Measurements from ENCODE around the gene ZNF74. TPM values are rescaled to one million over a fixed set of nuclear protein-coding genes. Genes with fewer than 3 reads are reported as not detected.

Gene ZNF74
- total and polyA plus RNA-seq, 2 experiments from 2014 or later, result 24.4 to 90.9 TPM

DNA sequence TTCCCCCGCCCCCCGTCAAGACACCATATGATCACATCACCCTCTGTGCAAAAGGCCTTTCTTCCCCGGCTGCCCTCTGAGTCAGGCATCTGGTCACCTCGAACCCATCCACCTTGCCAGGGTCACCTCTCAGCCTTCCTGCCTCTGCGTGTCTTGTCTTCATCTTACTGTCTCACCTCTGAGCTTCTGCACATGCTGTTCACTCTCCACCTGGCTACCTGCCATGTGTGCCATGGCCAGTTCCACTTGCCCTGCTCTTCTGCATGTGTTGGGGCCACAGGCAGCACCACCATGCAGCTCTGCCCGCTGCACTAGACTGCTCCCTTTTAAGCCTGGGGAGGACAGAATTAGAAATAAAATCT is 9.8 kb downstream of the ZNF74 start:
- no peaks in the 10 kb centered on the region for H3K9me3 ChIP-seq (ENCODE audit: low read depth)
- H3K36me3 ChIP-seq, result peaks cover 3% of the 10 kb centered on the region
- no peaks in the 10 kb centered on the region for H3K27me3 ChIP-seq
- H3K4me3 ChIP-seq, result no peak overlapping the region
- no peak overlapping the region for H3K27ac ChIP-seq
- no peaks in the 10 kb centered on the region for H3K4me1 ChIP-seq (ENCODE audit: low read depth)
- DNase-seq (ENCODE audit: low read depth in 1 of 2, low spot score in 1 of 2), result no peak
- TF ChIP-seq, protein P1, sequence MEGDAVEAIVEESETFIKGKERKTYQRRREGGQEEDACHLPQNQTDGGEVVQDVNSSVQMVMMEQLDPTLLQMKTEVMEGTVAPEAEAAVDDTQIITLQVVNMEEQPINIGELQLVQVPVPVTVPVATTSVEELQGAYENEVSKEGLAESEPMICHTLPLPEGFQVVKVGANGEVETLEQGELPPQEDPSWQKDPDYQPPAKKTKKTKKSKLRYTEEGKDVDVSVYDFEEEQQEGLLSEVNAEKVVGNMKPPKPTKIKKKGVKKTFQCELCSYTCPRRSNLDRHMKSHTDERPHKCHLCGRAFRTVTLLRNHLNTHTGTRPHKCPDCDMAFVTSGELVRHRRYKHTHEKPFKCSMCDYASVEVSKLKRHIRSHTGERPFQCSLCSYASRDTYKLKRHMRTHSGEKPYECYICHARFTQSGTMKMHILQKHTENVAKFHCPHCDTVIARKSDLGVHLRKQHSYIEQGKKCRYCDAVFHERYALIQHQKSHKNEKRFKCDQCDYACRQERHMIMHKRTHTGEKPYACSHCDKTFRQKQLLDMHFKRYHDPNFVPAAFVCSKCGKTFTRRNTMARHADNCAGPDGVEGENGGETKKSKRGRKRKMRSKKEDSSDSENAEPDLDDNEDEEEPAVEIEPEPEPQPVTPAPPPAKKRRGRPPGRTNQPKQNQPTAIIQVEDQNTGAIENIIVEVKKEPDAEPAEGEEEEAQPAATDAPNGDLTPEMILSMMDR (IDR thresholded peaks at IDR 0.05; ENCODE audit: low read depth, low read length), result no peak

GRCh38 chr22:20404881-20405280 is 10.9 kb downstream of the ZNF74 start:
- H3K4me1 ChIP-seq (ENCODE audit: low read depth), result no peaks in the 10 kb centered on the region
- no peaks in the 10 kb centered on the region for H3K9me3 ChIP-seq (ENCODE audit: low read depth)
- H3K27me3 ChIP-seq, result no peaks in the 10 kb centered on the region
- TF ChIP-seq, protein P1 (IDR thresholded peaks at IDR 0.05; ENCODE audit: low read depth, low read length), result no peak
- H3K4me3 ChIP-seq, result no peak overlapping the region
- peaks cover 3% of the 10 kb centered on the region for H3K36me3 ChIP-seq
- no peak overlapping the region for H3K27ac ChIP-seq
- DNase-seq (ENCODE audit: low read depth in 1 of 2, low spot score in 1 of 2), result no peak

GRCh38 chr22:20405291-20405930 is 11.5 kb downstream of the ZNF74 start:
- TF ChIP-seq, protein P1 (IDR thresholded peaks at IDR 0.05; ENCODE audit: low read depth, low read length), result no peak
- H3K4me1 ChIP-seq (ENCODE audit: low read depth), result no peaks in the 10 kb centered on the region
- H3K27ac ChIP-seq, result no peak overlapping the region
- peaks cover 3% of the 10 kb centered on the region for H3K36me3 ChIP-seq
- H3K9me3 ChIP-seq (ENCODE audit: low read depth), result no peaks in the 10 kb centered on the region
- H3K27me3 ChIP-seq, result no peaks in the 10 kb centered on the region
- no peak overlapping the region for H3K4me3 ChIP-seq
- DNase-seq (ENCODE audit: low read depth in 1 of 2, low spot score in 1 of 2), result no peak

GRCh38 chr22:20405931-20406685 is 12.2 kb downstream of the ZNF74 start:
- H3K9me3 ChIP-seq (ENCODE audit: low read depth), result no peaks in the 10 kb centered on the region
- no peak overlapping the region for H3K27ac ChIP-seq
- peaks cover 3% of the 10 kb centered on the region for H3K36me3 ChIP-seq
- H3K4me3 ChIP-seq, result no peak overlapping the region
- TF ChIP-seq, protein P1 (IDR thresholded peaks at IDR 0.05; ENCODE audit: low read depth, low read length), result no peak
- DNase-seq (ENCODE audit: low read depth in 1 of 2, low spot score in 1 of 2), result no peak
- H3K27me3 ChIP-seq, result no peaks in the 10 kb centered on the region
- H3K4me1 ChIP-seq (ENCODE audit: low read depth), result no peaks in the 10 kb centered on the region

GRCh38 chr22:20406686-20407408 is 12.9 kb downstream of the ZNF74 start:
- DNase-seq (ENCODE audit: low read depth in 1 of 2, low spot score in 1 of 2), result no peak

More at GRCh38 chr22:20406686-20407408, 12.9 kb downstream of the ZNF74 start:
- H3K9me3 ChIP-seq (ENCODE audit: low read depth), result no peaks in the 10 kb centered on the region
- peaks cover 3% of the 10 kb centered on the region for H3K36me3 ChIP-seq
- H3K4me3 ChIP-seq, result no peak overlapping the region
- no peak overlapping the region for H3K27ac ChIP-seq
- H3K27me3 ChIP-seq, result no peaks in the 10 kb centered on the region
- TF ChIP-seq, protein P1 (IDR thresholded peaks at IDR 0.05; ENCODE audit: low read depth, low read length), result no peak
- H3K4me1 ChIP-seq (ENCODE audit: low read depth), result no peaks in the 10 kb centered on the region
